K562 (cell line): ENCODE results near the gene NDUFA7. TPM values are rescaled to one million over a fixed set of nuclear protein-coding genes. Genes with fewer than 3 reads are reported as not detected.
A peak's percentile ranks its signal among the peaks of the same experiment; 100 is the strongest.

Experiments used
- ARNT ChIP-seq, 2 experiments: fragments of 450-650 bp; IDR thresholded peaks; 2 replicates each; pipeline ENCODE4 v1.6.1; 2016; ENCODE audit warnings: mild to moderate bottlenecking in 1 of 2
- ASH1L ChIP-seq: fragments of 450-650 bp; IDR thresholded peaks from 2 replicates; pipeline ENCODE4 v1.6.1; 2018; ENCODE audit warnings: borderline replicate concordance, mild to moderate bottlenecking, low read depth; ENCODE audit not compliant: partially characterized antibody
- CC2D1A ChIP-seq: fragments of 450-650 bp; IDR thresholded peaks from 2 replicates; pipeline ENCODE4 v1.6.1; 2017; ENCODE audit warnings: mild to moderate bottlenecking
- FOXP1 ChIP-seq: sonication (generic); formaldehyde crosslinking; IDR thresholded peaks from 2 replicates; pipeline ENCODE4 v1.8.0; 2022; ENCODE audit warnings: mild to moderate bottlenecking, missing genetic modification reagents
- GMEB1 ChIP-seq: fragments of 250-450 bp; sonication (Bioruptor Pico); IDR thresholded peaks from 2 replicates; pipeline ENCODE4 v1.4.0; 2020; ENCODE audit warnings: mild to moderate bottlenecking
- GTF2F1 ChIP-seq: IDR thresholded peaks from 2 replicates; pipeline ENCODE4 v1.6.1; 2011; ENCODE audit warnings: low read depth, low read length, improper control_type of control experiment
- HMG20A ChIP-seq: fragments of 450-650 bp; formaldehyde crosslinking; conservative IDR thresholded peaks from 2 replicates; pipeline ENCODE4 v1.4.0; 2020; ENCODE audit warnings: mild to moderate bottlenecking, mixed read lengths
- KLF6 ChIP-seq: fragments of 250-450 bp; sonication (Bioruptor Pico); IDR thresholded peaks from 2 replicates; pipeline ENCODE4 v1.4.0; 2020; ENCODE audit warnings: mild to moderate bottlenecking, moderate library complexity, borderline replicate concordance
- SMAD3 ChIP-seq: fragments of 450-650 bp; formaldehyde crosslinking; conservative IDR thresholded peaks from 2 replicates; pipeline ENCODE4 v1.4.0; 2020; ENCODE audit warnings: mild to moderate bottlenecking
- ZNF253 ChIP-seq: fragments of 250-450 bp; sonication (Bioruptor Pico); conservative IDR thresholded peaks from 2 replicates; pipeline ENCODE4 v1.6.1; 2021; ENCODE audit warnings: mild to moderate bottlenecking
- ZNF609 ChIP-seq: sonication (generic); formaldehyde crosslinking; IDR thresholded peaks from 2 replicates; pipeline ENCODE4 v1.8.1; 2023; ENCODE audit warnings: missing genetic modification reagents, mild to moderate bottlenecking, borderline replicate concordance
- polyA plus RNA-seq, 8 experiments: library from polyadenylated mRNA; depleted of rRNA in 4 of 8; stranded (reverse) in 5 of 8; unstranded in 3 of 8; fragments of >200 nt; fragmentation: Nextera tagmentation in 2 of 8; fragmentation: Illumina TruSeq in 1 of 8; extraction: Ambion mirVana in 2 of 8; extraction: Trizol in 1 of 8; gene quantifications; 2 replicates each; pipeline versions ENCODE4 v1.2.1 to v1.2.3, GENCODE V29; 2011 to 2014; ENCODE audit warnings: inconsistent platforms in 1 of 8, missing spikeins in 1 of 8
- total RNA-seq, 7 experiments: library from RNA; depleted of rRNA in 6 of 7; stranded (reverse); fragments of >200 nt in 6 of 7; fragmentation: Illumina TruSeq in 2 of 7; extraction: Trizol in 2 of 7; gene quantifications; 2 replicates each; pipeline versions ENCODE4 v1.2.1 to v1.2.3, GENCODE V29; 2011 to 2021; ENCODE audit warnings: low replicate concordance in 1 of 7
- TF ChIP-seq, protein P1 (sequence below): IDR thresholded peaks from 2 replicates; pipeline ENCODE4 v1.6.1; 2011; ENCODE audit not compliant: insufficient read length; ENCODE audit errors: extremely low read depth
- TF ChIP-seq, protein P2 (sequence below): fragments of 450-650 bp; IDR thresholded peaks from 2 replicates; pipeline ENCODE4 v1.6.1; 2018; ENCODE audit warnings: mild to moderate bottlenecking, low read depth; ENCODE audit not compliant: partially characterized antibody
- TF ChIP-seq, protein P3 (sequence below): fragments of 150-350 bp; IDR thresholded peaks from 2 replicates; pipeline ENCODE4 v1.6.1; 2014; ENCODE audit warnings: low read depth, mild to moderate bottlenecking, low read length, borderline replicate concordance

Gene NDUFA7
- total and polyA plus RNA-seq, 9 of the 15 experiments (the other 6 are each of a cell fraction or from before 2014, with no cell fraction given): 70.8 to 348 (median 142) TPM

GRCh38 chr19:8307965-8308866 is 13.0 kb downstream of the NDUFA7 start, which contains the start of gene CD320 (continued):
- TF ChIP-seq CC2D1A (no peak), GMEB1 (CRISPR knock-in tag) (peak; percentile 52; the same call in 1 of the 2 replicates), ARNT (IDR thresholded peaks at IDR 0.05) (peak in 1 of 2 experiments; percentile 98; a peak in 1 of 4 replicates), KLF6 (no peak), ZNF609 (CRISPR knock-in tag) (peak; percentile 46; the same call in 1 of the 2 replicates), ZNF253 (no peak), GTF2F1 (no peak), HMG20A (CRISPR knock-in tag) (no peak), ASH1L (no peak), FOXP1 (peak; percentile 76), SMAD3 (CRISPR knock-in tag) (no peak)
- TF ChIP-seq, protein P1, sequence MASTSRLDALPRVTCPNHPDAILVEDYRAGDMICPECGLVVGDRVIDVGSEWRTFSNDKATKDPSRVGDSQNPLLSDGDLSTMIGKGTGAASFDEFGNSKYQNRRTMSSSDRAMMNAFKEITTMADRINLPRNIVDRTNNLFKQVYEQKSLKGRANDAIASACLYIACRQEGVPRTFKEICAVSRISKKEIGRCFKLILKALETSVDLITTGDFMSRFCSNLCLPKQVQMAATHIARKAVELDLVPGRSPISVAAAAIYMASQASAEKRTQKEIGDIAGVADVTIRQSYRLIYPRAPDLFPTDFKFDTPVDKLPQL: no peak
- TF ChIP-seq, protein P2, sequence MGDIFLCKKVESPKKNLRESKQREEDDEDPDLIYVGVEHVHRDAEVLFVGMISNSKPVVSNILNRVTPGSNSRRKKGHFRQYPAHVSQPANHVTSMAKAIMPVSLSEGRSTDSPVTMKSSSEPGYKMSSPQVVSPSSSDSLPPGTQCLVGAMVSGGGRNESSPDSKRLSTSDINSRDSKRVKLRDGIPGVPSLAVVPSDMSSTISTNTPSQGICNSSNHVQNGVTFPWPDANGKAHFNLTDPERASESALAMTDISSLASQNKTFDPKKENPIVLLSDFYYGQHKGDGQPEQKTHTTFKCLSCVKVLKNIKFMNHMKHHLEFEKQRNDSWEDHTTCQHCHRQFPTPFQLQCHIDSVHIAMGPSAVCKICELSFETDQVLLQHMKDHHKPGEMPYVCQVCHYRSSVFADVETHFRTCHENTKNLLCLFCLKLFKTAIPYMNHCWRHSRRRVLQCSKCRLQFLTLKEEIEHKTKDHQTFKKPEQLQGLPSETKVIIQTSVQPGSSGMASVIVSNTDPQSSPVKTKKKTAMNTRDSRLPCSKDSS: no peak
- TF ChIP-seq, protein P3, sequence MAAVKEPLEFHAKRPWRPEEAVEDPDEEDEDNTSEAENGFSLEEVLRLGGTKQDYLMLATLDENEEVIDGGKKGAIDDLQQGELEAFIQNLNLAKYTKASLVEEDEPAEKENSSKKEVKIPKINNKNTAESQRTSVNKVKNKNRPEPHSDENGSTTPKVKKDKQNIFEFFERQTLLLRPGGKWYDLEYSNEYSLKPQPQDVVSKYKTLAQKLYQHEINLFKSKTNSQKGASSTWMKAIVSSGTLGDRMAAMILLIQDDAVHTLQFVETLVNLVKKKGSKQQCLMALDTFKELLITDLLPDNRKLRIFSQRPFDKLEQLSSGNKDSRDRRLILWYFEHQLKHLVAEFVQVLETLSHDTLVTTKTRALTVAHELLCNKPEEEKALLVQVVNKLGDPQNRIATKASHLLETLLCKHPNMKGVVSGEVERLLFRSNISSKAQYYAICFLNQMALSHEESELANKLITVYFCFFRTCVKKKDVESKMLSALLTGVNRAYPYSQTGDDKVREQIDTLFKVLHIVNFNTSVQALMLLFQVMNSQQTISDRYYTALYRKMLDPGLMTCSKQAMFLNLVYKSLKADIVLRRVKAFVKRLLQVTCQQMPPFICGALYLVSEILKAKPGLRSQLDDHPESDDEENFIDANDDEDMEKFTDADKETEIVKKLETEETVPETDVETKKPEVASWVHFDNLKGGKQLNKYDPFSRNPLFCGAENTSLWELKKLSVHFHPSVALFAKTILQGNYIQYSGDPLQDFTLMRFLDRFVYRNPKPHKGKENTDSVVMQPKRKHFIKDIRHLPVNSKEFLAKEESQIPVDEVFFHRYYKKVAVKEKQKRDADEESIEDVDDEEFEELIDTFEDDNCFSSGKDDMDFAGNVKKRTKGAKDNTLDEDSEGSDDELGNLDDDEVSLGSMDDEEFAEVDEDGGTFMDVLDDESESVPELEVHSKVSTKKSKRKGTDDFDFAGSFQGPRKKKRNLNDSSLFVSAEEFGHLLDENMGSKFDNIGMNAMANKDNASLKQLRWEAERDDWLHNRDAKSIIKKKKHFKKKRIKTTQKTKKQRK: no peak
